NCI-H82 treated with DMSO at 0.1 percent for 48 hours (cell line): ENCODE measurements around the gene AGPAT4.
"Not testable (repeated sequence)": the region's sequence is repeated elsewhere in the genome, so short reads cannot be mapped to it uniquely, and the experiment has no call there.

ENCODE experiments used
- DNase-seq: peaks from one replicate; lab custom pipeline; 2025; ENCODE audit not compliant: unreplicated experiment; lab: John Stamatoyannopoulos, UW

AGPAT4 gene

DNA sequence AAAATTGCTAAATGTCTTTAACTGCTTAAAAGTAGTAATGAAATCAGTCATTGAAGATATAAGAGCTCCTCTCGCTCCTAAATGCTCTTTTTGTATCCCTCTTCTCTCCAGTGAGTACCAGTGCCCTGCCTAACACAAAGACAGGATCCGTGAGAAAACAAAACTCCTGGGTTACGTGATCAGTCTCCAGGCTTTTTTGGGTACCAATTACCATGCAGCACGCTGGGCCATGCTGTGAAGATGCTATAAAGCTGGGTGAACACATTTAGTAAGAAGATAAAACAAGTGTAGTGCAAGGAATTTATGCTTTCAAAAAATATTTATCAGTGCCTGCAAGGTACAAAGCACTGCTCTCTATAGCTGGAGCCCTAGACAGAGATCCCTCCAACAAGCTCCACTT is 66.7 kb downstream of the AGPAT4 start:
- no peak for DNase-seq

DNA sequence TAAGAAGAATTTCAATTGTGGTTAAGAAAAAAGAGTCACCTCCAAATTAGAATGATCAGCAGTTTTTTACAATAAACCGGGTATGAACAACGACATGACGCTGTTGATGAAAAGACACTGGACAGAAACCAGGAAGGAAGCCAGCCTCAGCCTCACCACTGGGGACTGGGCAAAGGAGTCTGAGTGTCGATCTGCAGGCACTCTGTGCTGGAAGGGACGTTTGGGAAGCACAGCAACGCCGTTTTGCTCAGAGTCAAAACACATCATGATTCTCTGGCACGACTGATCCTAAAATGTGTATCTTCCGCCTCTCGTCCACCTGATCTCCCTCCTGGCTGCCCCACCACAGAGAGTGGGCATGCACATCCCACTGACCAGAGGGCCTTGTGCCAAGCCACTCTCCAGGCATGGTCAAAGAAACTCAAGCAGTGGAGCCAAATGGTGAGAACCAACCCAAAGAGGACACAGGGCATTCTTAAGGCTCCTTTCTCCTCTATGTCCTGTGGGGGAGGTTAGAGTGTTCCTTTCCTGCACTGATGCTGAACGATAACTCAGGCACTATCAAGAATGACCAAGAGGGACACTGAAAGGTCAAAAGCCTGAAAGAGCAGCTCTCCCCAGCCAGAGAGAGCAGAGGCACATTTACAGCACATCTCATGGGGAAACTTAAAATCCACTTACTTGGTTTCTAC is 68.8 kb downstream of the AGPAT4 start:
- DNase-seq = no peak

DNA sequence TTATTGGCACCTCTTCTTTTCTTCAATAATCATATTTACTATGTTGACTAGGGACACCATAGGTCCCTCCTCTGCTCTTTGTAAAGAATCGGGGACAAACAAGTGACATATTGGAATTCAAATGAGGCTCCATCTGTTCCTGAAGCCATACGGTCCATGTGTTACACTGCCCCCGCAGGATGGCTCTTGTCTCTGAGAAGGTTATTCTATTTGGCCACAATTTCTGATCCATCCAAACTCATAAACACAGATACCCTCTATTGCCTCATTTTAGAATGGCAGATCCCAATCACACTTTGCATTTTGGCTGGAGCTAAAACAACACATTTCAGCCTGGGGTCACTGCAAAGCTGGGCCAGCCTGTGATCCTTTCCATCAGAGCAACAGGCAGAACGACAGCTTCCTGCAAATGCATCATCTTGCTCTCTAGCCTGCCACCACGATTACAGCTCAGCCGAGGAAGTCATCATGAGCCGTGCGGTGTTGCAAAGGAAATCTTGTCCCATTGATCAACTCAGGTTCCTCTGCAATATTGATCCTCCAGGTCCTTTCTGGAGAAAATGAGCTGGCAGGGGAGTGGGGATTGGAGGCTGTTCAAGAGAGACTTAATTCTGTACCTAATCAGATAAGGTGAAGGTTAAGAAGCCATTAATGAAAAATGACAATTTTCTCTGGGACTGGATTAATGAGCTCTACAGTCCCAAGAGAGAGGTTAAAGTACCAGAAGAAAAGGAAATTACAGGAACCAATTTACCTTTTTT is 73.1 kb downstream of the AGPAT4 start:
- no peak for DNase-seq

DNA sequence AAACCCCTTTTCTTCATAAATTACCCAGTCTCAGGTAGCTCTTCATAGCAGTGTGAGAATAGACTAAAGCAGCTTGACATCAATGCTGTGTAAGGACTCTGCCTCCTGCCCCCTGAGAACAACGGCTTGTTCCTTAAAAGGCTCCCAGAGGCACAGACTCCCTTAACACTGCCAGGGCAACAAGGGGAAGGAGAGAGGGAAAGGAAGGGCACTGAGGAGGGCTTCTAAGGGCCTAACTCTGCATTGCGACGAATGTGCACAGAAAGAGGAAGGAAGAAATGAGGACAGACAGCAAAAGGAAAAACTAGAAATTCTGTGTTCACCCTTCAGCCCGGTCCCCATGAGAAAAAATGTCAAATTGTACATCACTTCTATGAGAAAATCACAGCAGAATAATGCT is 74.0 kb downstream of the AGPAT4 start:
- no peak for DNase-seq

DNA sequence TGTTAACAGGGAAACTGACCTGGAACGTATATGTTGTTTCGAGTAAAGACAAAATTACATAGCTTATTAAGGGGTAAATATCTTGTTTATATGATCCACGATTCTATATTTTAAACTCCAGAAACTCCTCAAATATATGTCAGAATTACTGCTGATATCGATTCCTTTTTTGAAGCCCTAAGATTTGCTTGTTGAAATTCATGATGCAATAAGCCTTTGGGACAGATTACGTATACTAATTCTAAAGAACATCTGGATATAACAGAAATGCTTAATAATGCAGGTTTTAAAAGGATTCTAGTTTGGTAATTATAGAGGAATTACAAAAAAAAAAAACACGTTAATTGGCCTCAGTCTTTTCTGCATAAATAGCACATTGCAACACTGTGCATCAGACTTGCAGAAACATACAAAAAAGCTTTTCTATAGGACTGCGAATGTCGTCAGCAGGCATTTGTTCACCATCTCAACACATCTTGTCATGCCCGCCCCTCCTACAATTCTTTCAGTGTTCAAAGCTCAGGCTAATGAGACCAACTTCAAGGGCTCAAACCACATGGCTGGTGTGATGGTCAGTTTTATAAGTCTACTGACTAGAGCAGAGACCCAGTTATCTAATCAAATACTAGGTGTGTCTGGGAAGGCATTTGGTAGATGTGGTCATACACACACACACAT is 74.9 kb downstream of the AGPAT4 start:
- no peak for DNase-seq

DNA sequence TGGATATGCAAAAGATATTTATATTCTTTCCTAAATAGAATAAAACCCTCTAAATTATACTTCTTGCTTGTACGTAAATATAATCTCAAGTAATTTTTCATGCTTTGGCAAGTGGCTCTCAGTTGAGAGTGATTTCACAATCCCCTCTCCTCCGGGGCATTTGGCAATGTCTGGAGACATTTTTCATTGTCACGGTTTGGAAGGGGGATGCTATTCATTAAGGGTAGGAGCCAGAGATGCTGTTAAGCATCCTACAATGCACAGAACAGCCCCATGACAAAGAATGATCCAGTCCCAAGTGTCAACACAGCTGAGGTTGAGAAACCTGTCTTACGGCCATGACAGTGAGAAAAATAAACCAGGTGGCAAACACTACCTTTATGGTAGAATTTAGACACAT is 75.7 kb downstream of the AGPAT4 start:
- DNase-seq = no peak

DNA sequence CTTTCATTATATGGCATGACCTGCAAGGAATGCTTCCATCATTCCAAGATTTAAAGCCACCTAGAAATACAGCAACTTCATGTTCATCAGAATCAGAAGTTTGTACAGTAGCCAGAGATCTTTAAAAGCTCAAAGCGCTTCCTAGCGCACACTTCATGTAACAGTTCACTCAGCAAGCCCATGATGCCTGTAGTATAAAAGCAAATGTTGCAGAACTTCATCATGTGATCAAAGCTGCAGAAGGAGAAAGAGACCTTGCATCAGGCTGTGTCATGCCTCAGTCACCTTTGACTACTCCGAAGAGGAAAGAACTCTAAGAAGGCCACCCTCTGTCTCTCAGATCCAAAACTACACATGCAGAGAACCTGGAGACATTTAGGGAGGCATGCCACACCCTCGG is 78.5 kb downstream of the AGPAT4 start:
- DNase-seq = no peak

DNA sequence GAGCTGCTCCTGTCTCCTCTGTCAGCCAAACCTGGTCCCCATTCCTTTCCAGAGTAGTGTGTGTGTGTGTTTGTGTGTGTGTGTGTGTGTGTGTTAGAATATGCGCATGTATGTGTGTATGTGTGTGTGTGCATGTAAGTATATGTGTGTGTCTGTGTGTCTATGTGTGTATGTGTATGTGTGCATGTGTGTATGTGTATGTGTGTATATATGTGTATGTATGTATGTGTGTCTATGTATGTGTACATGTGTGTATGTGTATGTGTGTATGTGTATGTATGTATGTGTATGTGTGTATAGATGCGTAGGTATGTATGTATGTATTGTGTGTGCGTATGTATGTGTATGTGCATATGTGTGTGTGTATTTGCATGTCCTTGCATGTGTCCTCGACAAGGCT is 79.5 kb downstream of the AGPAT4 start:
- no peak for DNase-seq

DNA sequence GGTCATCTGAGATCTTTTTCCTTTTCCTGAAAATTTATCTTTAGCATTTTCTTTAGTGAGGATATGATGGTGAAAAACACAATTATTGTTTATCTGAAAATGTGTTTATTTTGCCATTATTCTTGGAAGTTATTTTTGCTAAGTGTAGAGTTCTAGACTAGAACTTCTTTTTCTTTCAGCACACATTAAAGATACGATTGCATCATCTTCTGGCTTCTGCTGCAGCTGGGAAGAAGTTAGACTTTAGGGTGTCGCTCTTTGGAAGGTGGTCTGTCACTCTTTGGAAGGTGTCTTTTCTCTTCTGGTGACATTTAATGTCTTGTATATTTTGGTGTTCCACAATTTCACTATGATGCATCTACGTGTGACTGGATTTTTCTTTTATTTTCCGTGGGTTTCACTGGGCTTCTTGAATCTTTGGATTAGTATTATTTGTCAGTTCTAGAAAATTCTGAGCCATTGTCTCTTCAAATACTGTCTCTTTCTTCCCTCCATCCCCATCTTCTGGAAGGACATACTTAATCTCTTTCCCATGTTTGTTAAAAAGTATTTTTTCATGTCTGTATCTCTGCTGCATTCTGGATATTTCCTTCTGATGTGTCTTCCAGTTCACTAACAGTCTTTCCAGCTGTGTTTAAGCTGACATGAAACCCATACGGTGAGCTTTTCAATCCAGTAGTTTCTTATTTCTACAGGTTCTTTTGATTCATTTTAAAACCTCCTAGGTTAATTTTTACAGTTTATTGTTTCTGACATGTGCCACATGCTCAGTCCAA is 81.0 kb downstream of the AGPAT4 start:
- no peak for DNase-seq

DNA sequence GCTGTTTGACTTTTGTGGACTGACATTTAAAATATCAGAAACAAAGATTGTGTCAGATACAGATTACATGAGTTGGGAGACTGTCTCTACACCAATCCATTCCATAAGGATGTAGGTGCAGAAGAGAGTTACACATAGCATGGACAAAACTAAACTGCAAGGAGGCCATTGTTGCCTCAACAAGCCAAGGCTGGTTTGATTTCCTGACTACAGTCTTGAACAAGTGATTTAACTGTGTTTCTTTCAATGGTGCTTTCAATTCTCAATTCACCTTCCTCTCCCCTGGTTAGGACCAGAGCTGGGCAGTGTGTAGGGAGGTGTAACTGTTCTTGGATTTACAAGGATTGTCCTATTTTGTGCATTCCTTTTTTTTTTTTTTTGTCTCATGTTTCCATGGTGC is 82.2 kb downstream of the AGPAT4 start:
- DNase-seq = no peak

DNA sequence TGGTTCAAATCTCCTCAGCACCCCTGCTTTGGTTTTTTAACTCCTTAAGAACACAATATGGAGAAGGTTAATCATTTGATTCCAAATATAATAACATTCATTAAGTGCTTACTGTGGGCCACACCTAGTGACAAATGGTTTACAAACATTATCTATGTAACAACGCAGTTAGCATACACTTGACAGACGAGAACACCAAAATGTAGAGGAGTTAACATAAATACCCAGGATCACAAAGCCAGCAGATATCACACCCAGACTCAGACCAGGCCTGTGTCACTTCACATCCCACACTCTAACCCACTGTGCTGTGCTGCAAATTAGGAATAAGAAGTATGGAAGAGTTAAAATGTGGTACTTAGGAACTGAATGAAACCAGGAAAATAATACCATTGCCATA is 82.9 kb downstream of the AGPAT4 start:
- no peak for DNase-seq

DNA sequence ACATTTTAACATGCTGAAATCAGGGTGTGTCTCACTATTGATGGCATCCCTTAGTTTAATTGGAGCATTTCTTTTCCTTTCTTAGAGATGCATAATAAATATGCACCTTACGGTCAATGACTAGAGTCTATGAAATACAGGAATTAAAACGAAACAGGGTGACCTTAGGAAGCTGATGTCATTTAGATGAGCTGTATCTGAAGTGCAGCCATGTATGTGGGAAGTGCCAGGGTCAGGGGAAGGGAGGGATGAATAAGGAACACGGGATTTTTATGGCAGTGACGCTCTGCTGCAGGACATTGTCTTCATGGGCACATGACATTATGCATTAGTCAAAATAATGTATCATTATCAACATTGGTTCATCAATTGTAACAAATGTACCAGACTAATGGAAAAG is 84.0 kb downstream of the AGPAT4 start:
- DNase-seq = no peak

DNA sequence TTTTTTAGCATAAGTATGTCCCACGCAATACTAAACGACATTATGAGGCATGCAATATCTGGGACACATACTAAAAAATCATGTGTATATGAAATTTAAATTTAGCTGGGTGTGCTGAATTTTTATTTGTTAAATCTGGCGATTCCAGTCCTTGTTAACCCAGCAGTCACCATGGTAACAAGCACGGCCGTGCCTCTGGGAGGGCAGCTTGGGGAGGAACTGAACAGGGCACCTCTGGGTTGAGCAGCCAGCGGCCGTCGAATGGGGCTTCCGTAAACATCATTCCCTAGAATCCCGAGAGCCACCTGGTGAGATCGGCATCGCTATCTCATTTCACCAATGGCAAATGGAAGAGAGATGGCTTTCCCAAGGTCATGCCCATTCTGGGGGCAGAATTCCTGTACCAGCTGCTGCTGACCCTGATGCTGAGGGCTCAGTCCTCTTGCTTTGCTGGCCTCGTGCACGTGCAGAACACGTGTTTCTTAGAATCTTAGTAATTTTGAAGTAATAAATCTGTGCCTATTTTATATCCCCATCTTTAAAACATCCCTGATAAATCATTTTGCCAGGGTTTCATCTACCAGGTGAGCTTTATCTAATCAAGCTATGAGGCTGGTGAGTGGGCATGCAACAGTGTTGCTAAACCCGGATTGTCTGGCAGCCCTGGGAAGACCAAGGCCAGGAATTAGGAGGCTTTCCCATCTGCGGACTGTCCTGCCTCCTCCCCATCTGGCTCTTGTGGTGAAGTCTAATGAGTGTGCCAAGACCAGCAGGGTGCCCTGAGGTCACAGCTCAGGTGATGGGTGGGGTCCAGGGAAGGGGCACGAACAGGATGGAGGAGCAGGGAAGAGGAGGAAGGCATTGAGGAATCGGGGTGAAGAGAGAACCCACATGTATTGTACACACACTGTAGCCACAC is 85.1 kb downstream of the AGPAT4 start:
- DNase-seq = no peak

DNA sequence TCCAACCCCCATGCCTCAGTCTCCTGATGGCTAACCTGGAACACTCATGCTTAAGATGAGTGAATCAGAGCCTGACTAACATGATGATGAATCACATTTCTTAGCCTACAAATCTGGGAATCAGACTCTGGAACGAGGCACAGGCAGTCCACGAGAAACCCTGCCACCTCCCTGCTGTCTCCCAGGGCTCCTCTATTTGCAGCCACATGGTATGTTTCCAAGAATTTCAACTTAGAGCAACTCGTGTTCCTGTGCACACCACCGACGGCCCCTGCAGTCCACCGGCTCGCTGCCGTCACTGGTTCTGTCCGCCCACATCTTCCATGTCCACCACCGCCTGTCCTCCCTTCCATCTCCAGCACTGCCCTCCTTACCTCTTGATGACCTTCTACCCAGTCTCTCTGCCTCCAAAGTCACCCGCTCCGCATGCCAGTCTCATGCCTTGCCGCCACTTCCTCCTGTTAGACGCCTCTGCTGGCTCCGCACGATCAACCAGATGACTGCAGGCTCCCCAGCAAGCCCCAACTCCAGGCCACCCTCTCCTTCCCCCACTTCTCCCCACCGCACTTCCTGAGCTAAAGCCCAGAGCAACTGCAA is 87.6 kb downstream of the AGPAT4 start:
- no peak for DNase-seq

DNA sequence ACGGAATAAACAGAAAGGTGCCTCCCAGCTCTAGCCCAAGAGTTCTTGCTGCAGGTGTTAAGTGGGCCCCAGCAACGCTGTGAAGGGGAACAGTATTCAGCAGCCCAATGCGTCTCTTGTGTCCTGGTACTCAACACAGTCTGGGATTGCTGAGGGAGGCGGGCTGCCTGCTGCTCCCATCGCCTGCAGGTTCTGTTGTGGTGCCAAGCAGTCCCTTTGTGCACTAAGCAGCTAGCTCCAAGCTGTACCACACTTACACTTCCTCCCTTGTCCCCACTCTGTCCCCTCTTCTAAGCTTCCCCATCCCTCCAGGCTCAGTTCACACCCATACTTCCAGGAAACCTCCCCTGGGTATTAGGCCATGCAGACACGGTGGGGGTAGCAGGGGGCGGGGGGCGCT is 92.7 kb downstream of the AGPAT4 start:
- DNase-seq = no peak

DNA sequence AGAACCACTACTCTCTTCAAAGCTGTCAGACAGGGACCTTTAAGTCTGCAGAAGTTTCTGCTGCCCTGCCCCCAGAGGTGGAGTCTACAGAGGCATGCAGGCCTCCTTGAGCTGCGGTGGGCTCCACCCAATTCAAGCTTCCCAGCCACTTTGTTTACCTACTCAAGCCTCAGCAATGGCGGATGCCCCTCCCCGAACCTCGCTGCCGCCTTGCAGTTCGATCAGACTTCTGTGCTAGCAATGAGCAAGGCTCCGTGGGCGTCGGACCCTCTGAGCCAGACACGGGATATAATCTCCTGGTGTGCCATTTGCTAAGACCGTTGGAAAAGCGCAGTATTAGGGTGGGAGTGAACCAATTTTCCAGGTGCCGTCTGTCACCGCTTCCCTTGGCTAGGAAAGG is 95.7 kb downstream of the AGPAT4 start:
- not testable (repeated sequence) for DNase-seq

DNA sequence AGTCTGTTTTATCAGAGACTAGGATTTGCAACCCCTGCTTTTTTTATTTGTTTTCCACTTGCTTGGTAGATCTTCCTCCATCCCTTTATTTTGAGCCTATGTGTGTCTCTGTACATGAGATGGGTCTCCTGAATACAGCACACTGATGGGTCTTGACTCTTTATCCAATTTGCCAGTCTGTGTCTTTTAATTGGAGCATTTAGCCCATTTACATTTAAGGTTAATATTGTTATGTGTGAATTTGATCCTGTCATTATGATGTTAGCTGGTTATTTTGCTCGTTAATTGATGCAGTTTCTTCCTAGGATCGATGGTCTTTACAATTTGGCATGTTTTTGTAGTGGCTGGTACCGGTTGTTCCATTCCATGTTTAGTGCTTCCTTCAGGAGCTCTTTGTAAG is 97.4 kb downstream of the AGPAT4 start:
- DNase-seq = not testable (repeated sequence)

DNA sequence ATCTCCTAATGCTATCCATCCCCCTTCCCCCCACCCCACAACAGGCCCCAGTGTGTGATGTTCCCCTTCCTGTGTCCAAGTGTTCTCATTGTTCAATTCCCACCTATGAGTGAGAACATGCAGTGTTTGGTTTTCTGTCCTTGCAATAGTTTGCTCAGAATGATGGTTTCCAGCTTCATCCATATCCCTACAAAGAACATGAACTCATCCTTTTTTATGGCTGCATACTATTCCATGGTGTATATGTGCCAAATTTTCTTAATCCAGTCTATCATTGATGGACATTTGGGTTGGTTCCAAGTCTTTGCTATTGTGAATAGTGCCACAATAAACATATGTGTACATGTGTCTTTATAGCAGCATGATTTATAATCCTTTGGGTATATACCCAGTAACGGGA is 101.1 kb downstream of the AGPAT4 start:
- DNase-seq = not testable (repeated sequence)

DNA sequence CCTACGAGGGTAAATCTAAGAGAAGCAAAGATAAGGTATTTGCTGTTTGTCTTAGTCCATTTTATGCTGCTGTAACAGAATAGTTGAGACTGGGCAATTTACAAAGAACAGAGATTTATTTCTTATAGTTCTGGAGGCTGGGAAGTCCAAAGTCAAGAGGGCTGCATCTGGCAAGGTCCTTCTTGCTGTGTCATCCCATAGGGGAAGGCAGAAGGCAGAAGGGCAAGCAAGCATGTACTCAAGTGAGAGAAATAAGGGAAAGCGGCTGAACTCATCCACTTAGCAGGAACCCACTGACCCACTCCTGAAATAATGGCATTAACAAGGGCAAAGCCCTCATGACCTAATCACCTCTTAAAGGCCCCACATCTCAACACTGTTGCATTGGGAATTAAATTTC is 102.7 kb downstream of the AGPAT4 start:
- no peak for DNase-seq

DNA sequence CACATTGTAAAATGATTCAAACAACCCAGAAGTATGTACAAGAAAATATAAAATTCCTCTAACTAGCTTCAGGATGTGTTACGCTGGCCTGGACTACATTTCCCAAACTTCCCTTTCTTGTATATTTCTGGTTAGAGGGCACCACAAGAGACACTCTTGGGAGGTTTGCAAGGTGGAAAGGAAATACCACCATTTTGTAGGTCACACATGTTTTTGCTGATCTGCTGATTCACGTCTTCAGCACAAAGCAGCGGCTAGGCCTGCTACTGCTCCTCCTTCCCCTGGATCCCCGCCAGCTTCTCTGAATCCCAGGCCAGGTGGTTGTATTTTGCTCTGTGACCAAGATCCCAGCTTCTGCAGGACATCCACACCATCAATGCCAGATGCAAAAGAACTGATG is 104.2 kb downstream of the AGPAT4 start:
- DNase-seq = no peak
